Astrocyte of the spinal cord (primary cell): ENCODE results near the gene TPRG1.

ENCODE experiments used
- DNase-seq: peaks from one replicate; pipeline ENCODE4 v3.0.0; 2011; ENCODE audit warnings: low read depth, low spot score
- H3K4me3 ChIP-seq: 2 replicates; pipeline ENCODE4 v1.5.1; 2011; ENCODE audit warnings: low read depth, mild to moderate bottlenecking, low read length, moderate library complexity
- in situ Hi-C: cut with HindIII; loops from 2 replicates; pipeline ENCODE4 v1.10.0; 2017; ENCODE audit warnings: low sequenced_read_pairs
- TF ChIP-seq, protein P1 (sequence below): IDR thresholded peaks from 2 replicates; pipeline ENCODE4 v1.5.1; 2012; ENCODE audit warnings: low read depth, mild to moderate bottlenecking, low read length, inconsistent platforms

TPRG1 gene

DNA sequence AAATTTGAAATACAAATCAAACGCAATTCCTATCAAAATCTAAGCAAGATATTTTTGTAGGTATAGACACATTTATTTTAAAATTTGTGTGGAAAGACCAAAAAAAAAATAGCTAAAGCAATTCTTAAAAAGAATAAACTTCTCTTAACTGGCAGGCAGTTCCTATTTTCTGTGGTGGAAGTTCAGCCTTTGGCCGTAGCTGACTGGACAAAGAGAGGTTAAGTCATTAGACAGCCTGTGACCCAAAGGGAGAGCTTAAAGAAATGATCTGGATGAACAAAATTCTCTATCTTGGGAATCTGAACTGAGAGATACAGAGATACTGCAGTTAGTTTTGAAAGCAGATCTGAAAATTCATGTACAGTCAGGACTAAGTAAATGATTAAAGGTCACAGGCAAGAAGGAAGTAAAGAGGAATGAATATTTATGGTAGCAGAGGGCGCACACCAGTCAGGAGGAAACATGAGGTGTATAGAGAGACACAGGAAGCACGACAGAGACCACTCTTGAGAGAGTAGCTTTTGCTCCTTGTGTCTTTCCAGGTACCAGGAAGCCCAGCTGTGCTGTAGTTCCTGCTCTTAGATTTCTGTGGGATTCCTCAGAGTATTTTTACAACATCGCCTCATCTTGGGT is 57.5 kb downstream of the TPRG1 start:
- no peak overlapping the region for H3K4me3 ChIP-seq
- no peak for DNase-seq
- in situ Hi-C loops: no loop called here
- TF ChIP-seq, protein P1, sequence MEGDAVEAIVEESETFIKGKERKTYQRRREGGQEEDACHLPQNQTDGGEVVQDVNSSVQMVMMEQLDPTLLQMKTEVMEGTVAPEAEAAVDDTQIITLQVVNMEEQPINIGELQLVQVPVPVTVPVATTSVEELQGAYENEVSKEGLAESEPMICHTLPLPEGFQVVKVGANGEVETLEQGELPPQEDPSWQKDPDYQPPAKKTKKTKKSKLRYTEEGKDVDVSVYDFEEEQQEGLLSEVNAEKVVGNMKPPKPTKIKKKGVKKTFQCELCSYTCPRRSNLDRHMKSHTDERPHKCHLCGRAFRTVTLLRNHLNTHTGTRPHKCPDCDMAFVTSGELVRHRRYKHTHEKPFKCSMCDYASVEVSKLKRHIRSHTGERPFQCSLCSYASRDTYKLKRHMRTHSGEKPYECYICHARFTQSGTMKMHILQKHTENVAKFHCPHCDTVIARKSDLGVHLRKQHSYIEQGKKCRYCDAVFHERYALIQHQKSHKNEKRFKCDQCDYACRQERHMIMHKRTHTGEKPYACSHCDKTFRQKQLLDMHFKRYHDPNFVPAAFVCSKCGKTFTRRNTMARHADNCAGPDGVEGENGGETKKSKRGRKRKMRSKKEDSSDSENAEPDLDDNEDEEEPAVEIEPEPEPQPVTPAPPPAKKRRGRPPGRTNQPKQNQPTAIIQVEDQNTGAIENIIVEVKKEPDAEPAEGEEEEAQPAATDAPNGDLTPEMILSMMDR: no peak

DNA sequence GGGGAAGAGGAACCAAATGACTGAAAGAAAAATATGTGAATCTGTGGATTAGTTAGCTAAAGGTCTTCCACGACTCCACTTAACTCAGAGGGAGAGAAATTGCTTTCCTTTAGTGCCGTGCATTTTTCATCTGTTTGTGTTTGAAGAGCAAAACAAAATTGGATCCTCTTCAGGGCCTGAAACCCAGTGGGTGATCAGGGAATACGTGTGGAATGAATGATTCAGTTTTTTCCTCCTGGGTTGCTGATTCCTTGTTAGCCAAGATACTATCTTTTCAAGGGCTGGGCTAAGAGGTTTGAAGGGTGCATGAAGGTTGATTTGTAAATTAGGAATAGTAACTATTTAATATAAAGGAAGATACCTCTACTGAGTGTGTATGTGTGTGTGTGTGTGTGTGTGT is 61.0 kb downstream of the TPRG1 start:
- in situ Hi-C loops: no loop called here

DNA sequence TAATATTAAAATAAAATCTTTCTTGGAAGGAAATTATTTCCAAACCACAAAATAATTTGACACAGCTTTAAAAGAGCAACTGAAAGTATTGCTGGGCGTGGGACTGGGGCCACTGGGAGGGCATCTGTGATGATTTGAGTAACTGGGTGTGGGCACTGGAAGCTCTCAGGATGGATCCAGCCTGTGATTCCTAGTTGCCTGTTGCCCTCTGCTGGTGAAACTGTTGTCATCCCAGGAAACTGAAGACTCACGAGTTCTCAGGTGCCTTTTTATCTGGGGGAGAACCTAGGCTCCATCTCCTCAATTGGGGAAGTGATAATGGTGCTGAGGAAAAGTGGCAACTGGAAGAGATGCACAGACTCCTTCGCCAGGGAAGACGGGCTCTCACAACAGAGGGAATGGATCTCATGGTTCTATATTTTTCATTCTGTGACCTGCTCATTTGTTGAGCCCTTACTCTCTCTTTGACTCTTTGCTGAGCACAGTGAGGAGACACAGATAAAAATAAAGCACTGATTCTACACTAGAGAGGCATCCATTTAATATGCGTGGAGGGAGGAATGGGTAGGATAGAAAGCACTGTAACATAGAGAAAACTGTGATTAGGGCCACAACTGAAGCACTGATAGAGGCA is 61.6 kb downstream of the TPRG1 start:
- peak; percentile 65 for DNase-seq
- in situ Hi-C loops: no loop called here
- no peak overlapping the region for H3K4me3 ChIP-seq
- TF ChIP-seq, protein P1: peak; percentile 82

More for the DNA sequence above, 61.0 kb downstream of the TPRG1 start:
- DNase-seq: no peak
- TF ChIP-seq, protein P1: no peak
- H3K4me3 ChIP-seq: no peak overlapping the region

DNA sequence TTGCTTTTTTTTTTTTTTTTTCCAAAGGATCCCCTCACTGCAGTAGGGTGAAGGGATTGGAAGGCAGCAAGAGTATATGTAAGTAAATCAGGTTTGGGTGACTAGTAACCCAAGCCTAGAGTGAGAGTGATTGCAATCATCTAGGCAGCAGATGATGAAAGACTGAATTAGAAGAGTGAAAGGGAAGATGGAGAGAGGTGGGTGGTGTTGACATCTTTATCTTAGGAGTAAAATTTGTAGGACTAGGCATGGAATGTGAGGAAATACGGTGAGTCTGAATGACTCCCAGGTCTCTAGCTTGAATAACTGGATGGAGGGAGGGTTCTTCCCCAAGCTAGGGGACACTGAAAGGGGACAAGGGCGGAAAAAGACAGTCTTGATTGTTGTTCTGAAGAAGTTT is 63.4 kb downstream of the TPRG1 start:
- no peak overlapping the region for H3K4me3 ChIP-seq
- TF ChIP-seq, protein P1: no peak
- DNase-seq: no peak
- in situ Hi-C loops: no loop called here

DNA sequence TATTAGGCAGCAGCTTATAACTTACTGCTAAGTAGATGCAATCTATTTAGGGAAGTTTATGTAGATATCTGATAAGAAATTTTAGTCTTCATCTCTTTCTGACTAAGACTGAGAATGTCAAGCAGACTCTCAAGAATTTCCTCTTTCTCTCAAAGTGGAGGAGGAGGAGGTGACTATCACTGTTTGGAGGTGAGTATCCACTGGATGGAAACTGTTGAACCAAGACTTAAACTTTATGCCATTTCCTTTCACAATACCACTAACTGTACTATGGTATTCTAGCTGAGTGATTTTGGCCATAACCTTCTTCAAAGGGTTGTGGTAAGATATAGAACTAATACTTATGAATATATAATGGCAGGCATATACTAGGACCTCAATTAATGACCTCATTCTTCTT is 64.6 kb downstream of the TPRG1 start:
- in situ Hi-C loops: no loop called here
- TF ChIP-seq, protein P1: no peak
- H3K4me3 ChIP-seq: no peak overlapping the region
- DNase-seq: no peak

DNA sequence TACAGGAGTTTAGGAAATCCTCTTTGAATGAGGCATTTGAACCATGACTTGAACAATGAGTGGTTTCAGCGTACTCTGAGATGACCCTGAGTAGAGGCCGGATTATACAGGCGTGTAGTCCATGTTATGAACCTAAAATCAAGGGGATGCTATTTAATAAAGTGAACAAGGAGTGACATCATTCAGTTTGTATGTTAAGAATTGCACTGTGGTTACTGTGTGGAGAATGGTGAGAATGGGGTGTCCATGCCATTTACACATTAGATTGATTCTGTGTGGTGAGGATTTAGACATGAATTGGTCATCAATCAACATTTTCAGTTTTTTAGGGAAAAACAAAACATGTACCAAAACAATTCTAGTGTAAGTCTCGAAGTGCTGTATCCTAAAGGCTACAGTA is 65.8 kb downstream of the TPRG1 start:
- in situ Hi-C loops: no loop called here
- TF ChIP-seq, protein P1: no peak
- no peak for DNase-seq
- no peak overlapping the region for H3K4me3 ChIP-seq
